Progenitor cell of endocrine pancreas (in vitro differentiated cells): ENCODE data around the gene ZNF292. TPM values are rescaled to one million over a fixed set of nuclear protein-coding genes. Genes with fewer than 3 reads are reported as not detected.
"Not testable (repeated sequence)": the region's sequence is repeated elsewhere in the genome, so short reads cannot be mapped to it uniquely, and the experiment has no call there.

Source experiments
- DNase-seq: peaks from one replicate; pipeline ENCODE4 v3.0.0; 2021; ENCODE audit warnings: low spot score; ENCODE audit not compliant: unreplicated experiment
- H3K27ac Mint-ChIP-seq: 2 replicates; pipeline ENCODE4 v1.8.0; 2021; ENCODE audit warnings: mild to moderate bottlenecking, moderate library complexity, mixed read lengths
- H3K27me3 Mint-ChIP-seq: 2 replicates; pipeline ENCODE4 v1.8.0; 2021; ENCODE audit warnings: mixed read lengths
- H3K36me3 Mint-ChIP-seq: 2 replicates; pipeline ENCODE4 v1.8.0; 2022; ENCODE audit warnings: mixed read lengths; ENCODE audit not compliant: insufficient read depth
- H3K4me1 Mint-ChIP-seq: 2 replicates; pipeline ENCODE4 v1.8.0; 2021; ENCODE audit warnings: low read depth, mixed read lengths
- H3K4me3 Mint-ChIP-seq: 2 replicates; pipeline ENCODE4 v1.8.0; 2021; ENCODE audit warnings: low read depth, mild to moderate bottlenecking, moderate library complexity, mixed read lengths
- H3K9me3 Mint-ChIP-seq: 2 replicates; pipeline ENCODE4 v1.8.0; 2021; ENCODE audit warnings: low read depth, mixed read lengths
- CTCF ChIP-seq: fragments of 200-600 bp; sonication (generic); IDR thresholded peaks from one replicate; pipeline ENCODE4 v1.5.0; 2021; ENCODE audit warnings: antibody characterized with exemption, mild to moderate bottlenecking; ENCODE audit not compliant: unreplicated experiment
- total RNA-seq: library from RNA; stranded (reverse); gene quantifications from 2 replicates; pipeline ENCODE4 v1.2.1, GENCODE V29; 2021

ZNF292 gene
- total RNA-seq, 1 donor from 2014 or later, result 67.9 TPM

- H3K4me1 Mint-ChIP-seq, result peaks cover 2% of the 10 kb centered on the region
- TF ChIP-seq CTCF, result no peak
- no peaks in the 10 kb centered on the region for H3K36me3 Mint-ChIP-seq
- H3K9me3 Mint-ChIP-seq, result peaks cover 6% of the 10 kb centered on the region
- H3K27me3 Mint-ChIP-seq, result no peaks in the 10 kb centered on the region
- H3K4me3 Mint-ChIP-seq, result no peak overlapping the region
- H3K27ac Mint-ChIP-seq, result no peak overlapping the region
- no peak for DNase-seq
Observed at GRCh38 chr6:87287251-87287650, 131.9 kb downstream of the ZNF292 start.

- H3K4me1 Mint-ChIP-seq, result peaks cover 4% of the 10 kb centered on the region
- peaks cover 6% of the 10 kb centered on the region for H3K9me3 Mint-ChIP-seq
- no peaks in the 10 kb centered on the region for H3K36me3 Mint-ChIP-seq
- H3K27ac Mint-ChIP-seq, result no peak overlapping the region
- H3K27me3 Mint-ChIP-seq, result no peaks in the 10 kb centered on the region
- H3K4me3 Mint-ChIP-seq, result no peak overlapping the region
- TF ChIP-seq CTCF, result no peak
- no peak for DNase-seq
Observed at GRCh38 chr6:87289571-87289970, 134.2 kb downstream of the ZNF292 start.

GRCh38 chr6:87291883-87292282, 136.5 kb downstream of the ZNF292 start:
- H3K9me3 Mint-ChIP-seq, result no peaks in the 10 kb centered on the region
- no peak for TF ChIP-seq CTCF

GRCh38 chr6:87293526-87293925, 138.2 kb downstream of the ZNF292 start:
- H3K36me3 Mint-ChIP-seq, result no peaks in the 10 kb centered on the region
- peaks cover 25% of the 10 kb centered on the region for H3K4me1 Mint-ChIP-seq
- no peak overlapping the region for H3K4me3 Mint-ChIP-seq
- H3K27ac Mint-ChIP-seq, result no peak overlapping the region
- H3K27me3 Mint-ChIP-seq, result no peaks in the 10 kb centered on the region
- DNase-seq, result no peak
- TF ChIP-seq CTCF, result no peak
- no peaks in the 10 kb centered on the region for H3K9me3 Mint-ChIP-seq

More at GRCh38 chr6:87291883-87292282, 136.5 kb downstream of the ZNF292 start:
- DNase-seq, result no peak
- Mint-ChIP-seq H3K36me3 (no peaks in the 10 kb centered on the region), H3K27me3 (no peaks in the 10 kb centered on the region), H3K4me1 (peaks cover 22% of the 10 kb centered on the region), H3K27ac (no peak overlapping the region), H3K4me3 (no peak overlapping the region)

- H3K9me3 Mint-ChIP-seq, result peaks cover 3% of the 10 kb centered on the region
- H3K4me1 Mint-ChIP-seq, result peaks cover 24% of the 10 kb centered on the region
- no peaks in the 10 kb centered on the region for H3K27me3 Mint-ChIP-seq
- TF ChIP-seq CTCF, result no peak
- no peak overlapping the region for H3K27ac Mint-ChIP-seq
- no peak overlapping the region for H3K4me3 Mint-ChIP-seq
- peaks cover 2% of the 10 kb centered on the region for H3K36me3 Mint-ChIP-seq
- DNase-seq, result no peak
Observed at GRCh38 chr6:87297119-87297518, 141.8 kb downstream of the ZNF292 start.

- DNase-seq, H3K27ac Mint-ChIP-seq, H3K4me3 Mint-ChIP-seq, H3K4me1 Mint-ChIP-seq, H3K27me3 Mint-ChIP-seq, H3K36me3 Mint-ChIP-seq: not testable (repeated sequence)
- H3K9me3 Mint-ChIP-seq, result peaks cover 11% of the 10 kb centered on the region
Observed at GRCh38 chr6:87301277-87301676, 145.9 kb downstream of the ZNF292 start.
